Parathyroid adenoma (tissue), 2 donors: ENCODE results near the gene KYAT1.

Experiments used
- H2AFZ ChIP-seq: fragments of 300-600 bp; sonication (generic); one replicate; pipeline ENCODE4 v1.7.0; 2017; ENCODE audit warnings: antibody characterized with exemption, mild to moderate bottlenecking
- H3K27ac ChIP-seq: fragments of 300-600 bp; sonication (generic); one replicate; pipeline ENCODE4 v1.7.0; 2017
- H3K27me3 ChIP-seq: fragments of 300-600 bp; sonication (generic); one replicate; pipeline ENCODE4 v1.7.0; 2017; ENCODE audit warnings: low read length; ENCODE audit not compliant: control insufficient read depth, insufficient read depth
- H3K36me3 ChIP-seq: fragments of 300-600 bp; sonication (generic); one replicate; pipeline ENCODE4 v1.7.0; 2017; ENCODE audit warnings: low read length; ENCODE audit not compliant: control insufficient read depth, insufficient read depth
- H3K4me1 ChIP-seq: fragments of 300-600 bp; sonication (generic); one replicate; pipeline ENCODE4 v1.7.0; 2017; ENCODE audit warnings: control low read depth
- H3K4me2 ChIP-seq: fragments of 300-600 bp; sonication (generic); one replicate; pipeline ENCODE4 v1.7.0; 2017; ENCODE audit warnings: low read length
- H3K4me3 ChIP-seq: fragments of 300-600 bp; sonication (generic); one replicate; pipeline ENCODE4 v1.7.0; 2017; ENCODE audit warnings: low read depth, low read length
- H3K79me2 ChIP-seq: fragments of 300-600 bp; sonication (generic); one replicate; pipeline ENCODE4 v1.7.0; 2017; ENCODE audit warnings: control low read depth
- H3K9ac ChIP-seq: fragments of 300-600 bp; sonication (generic); one replicate; pipeline ENCODE4 v1.7.0; 2017; ENCODE audit warnings: mild to moderate bottlenecking
- H3K9me3 ChIP-seq: fragments of 300-600 bp; sonication (generic); one replicate; pipeline ENCODE4 v1.7.0; 2017; ENCODE audit warnings: low read length; ENCODE audit not compliant: control insufficient read depth
- TF ChIP-seq, protein P1 (sequence below): fragments of 300-600 bp; sonication (generic); IDR thresholded peaks from one replicate; pipeline ENCODE4 v1.7.0; 2017; ENCODE audit warnings: antibody characterized with exemption, mild to moderate bottlenecking
- donor health status: primary hyperparathyroidism.

The KYAT1 gene

DNA sequence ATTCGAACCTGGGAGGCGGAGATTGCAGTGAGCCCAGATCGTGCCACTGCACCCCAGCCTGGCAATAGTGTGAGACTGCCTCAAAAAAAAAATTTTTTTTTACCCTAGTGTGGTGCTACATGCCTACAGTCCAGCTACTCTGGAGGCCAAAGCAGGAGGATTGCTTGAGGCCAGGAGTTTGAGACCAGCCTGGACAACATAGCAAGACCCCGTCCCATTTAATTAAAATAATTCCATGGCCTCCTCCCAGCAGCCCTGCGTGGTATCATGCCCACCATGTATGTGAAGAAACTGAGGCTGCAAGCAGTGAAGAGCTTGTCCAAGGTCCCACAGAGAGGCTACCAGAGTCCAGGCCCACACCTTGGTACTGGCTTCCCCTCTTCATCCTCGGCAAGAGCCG, 19.6 kb upstream of the KYAT1 start:
- Histone ChIP-seq H3K4me1 (no peaks in the 10 kb centered on the region), H2AFZ (no peak overlapping the region), H3K79me2 (peaks cover 2% of the 10 kb centered on the region), H3K9me3 (no peaks in the 10 kb centered on the region), H3K4me3 (no peak overlapping the region), H3K9ac (no peak overlapping the region), H3K4me2 (no peak overlapping the region), H3K36me3 (no peaks in the 10 kb centered on the region), H3K27me3 (no peaks in the 10 kb centered on the region), H3K27ac (no peak overlapping the region)
- TF ChIP-seq, protein P1, sequence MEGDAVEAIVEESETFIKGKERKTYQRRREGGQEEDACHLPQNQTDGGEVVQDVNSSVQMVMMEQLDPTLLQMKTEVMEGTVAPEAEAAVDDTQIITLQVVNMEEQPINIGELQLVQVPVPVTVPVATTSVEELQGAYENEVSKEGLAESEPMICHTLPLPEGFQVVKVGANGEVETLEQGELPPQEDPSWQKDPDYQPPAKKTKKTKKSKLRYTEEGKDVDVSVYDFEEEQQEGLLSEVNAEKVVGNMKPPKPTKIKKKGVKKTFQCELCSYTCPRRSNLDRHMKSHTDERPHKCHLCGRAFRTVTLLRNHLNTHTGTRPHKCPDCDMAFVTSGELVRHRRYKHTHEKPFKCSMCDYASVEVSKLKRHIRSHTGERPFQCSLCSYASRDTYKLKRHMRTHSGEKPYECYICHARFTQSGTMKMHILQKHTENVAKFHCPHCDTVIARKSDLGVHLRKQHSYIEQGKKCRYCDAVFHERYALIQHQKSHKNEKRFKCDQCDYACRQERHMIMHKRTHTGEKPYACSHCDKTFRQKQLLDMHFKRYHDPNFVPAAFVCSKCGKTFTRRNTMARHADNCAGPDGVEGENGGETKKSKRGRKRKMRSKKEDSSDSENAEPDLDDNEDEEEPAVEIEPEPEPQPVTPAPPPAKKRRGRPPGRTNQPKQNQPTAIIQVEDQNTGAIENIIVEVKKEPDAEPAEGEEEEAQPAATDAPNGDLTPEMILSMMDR: no peak

DNA sequence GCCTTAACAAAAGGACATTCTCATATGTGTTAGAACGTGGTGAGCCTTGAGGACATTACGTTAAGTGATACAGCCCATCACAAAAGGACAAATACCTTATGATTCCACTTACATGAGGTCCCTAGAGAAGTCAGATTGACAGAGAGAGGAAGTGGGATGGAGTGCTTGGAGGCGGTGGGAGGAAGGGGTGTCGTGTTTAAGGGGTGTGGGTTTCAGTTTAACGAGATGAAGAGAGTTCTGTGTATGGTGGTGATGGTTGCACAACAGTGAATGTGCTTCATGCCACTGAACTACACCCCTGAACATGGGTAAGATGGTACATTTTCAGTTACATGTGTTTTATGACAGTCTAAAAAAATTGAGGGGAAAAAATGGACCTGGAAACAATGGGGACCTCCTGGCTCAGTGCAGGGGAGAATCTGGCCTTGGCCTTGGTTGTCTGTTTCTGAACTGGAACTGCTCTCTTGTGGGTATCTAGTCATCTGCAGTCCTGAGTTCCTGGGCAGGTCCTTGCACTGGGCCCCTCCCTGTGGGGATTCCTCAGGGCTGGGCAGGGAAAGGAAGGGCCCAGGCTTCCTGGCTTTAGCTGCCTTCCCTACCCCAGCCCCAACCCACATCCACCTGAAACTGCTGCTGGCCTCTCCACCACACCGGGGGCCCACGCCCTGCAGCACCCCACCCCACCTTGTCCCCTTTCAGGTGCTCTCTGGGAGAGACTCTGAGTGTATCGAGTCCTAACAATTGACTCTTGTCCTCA, 18.0 kb upstream of the KYAT1 start:
- H3K9ac ChIP-seq: no peak overlapping the region

DNA sequence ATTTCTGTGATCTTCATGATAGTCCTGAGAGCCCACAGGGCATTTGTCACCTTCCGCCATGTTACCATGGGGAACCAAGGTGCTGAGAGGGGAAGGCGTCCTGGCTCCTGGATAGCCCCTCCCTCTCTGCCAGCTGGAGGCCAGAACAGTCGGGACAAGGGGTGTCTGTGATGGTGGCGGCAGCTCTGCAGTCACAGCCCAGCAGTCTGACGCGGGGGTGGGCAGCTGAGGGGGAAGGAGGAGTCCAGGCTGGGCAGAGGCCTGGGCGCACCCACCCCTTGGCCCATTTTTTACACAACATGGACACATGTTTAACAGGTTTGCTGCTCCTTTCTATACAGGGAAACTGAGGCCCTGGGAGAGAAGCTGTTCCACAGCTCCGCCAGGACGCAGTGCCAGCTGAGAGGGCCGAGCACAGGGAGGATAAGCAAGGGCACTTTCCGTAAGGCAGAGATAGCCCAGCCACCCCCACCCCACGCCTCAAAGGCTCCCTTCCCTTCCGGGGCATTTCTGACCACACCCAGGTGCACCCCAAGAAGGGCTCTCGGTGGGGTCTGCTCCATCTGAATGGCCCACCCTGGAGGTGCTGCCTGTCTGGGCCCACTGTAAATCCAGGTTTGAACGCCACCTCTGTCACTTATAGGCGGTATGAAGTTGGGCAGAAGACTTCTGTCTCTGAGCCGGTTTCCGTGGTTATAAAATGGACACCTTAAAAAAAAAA, 17.3 kb upstream of the KYAT1 start:
- H2AFZ ChIP-seq: no peak overlapping the region
- H3K27ac ChIP-seq: no peak overlapping the region
- no peaks in the 10 kb centered on the region for H3K27me3 ChIP-seq
- H3K9me3 ChIP-seq: no peaks in the 10 kb centered on the region
- H3K4me3 ChIP-seq: no peak overlapping the region
- peaks cover 2% of the 10 kb centered on the region for H3K79me2 ChIP-seq
- no peaks in the 10 kb centered on the region for H3K36me3 ChIP-seq
- TF ChIP-seq, protein P1: no peak
- no peaks in the 10 kb centered on the region for H3K4me1 ChIP-seq
- no peak overlapping the region for H3K9ac ChIP-seq
- no peak overlapping the region for H3K4me2 ChIP-seq

More for the DNA sequence above, 18.0 kb upstream of the KYAT1 start:
- Histone ChIP-seq H3K36me3 (no peaks in the 10 kb centered on the region), H3K27ac (no peak overlapping the region), H3K4me1 (no peaks in the 10 kb centered on the region), H3K9me3 (no peaks in the 10 kb centered on the region), H2AFZ (no peak overlapping the region), H3K79me2 (peaks cover 2% of the 10 kb centered on the region), H3K27me3 (no peaks in the 10 kb centered on the region), H3K4me2 (no peak overlapping the region), H3K4me3 (no peak overlapping the region)
- TF ChIP-seq, protein P1: no peak

DNA sequence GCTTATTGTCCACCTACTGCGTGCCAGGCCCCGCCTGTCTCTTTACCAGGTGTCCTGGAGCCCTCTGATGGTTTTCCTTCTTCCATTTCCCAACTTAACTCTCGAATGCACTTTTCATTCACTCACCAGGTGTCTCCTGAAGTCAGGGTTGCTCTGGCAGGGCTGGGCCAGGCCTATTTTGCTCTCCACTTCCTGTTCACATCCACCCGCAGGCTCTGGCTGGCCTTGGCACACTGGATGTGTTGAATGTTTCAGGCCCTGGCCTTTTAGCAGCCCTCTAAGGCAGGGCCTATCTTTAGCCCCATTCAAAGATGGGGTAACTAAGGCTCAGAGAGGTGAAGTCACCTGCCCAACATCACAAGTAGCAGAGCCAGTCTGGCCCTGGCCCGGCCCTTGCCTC, 16.6 kb upstream of the KYAT1 start:
- Histone ChIP-seq H3K79me2 (peaks cover 2% of the 10 kb centered on the region), H3K4me2 (no peak overlapping the region), H3K9me3 (no peaks in the 10 kb centered on the region), H2AFZ (no peak overlapping the region), H3K27me3 (no peaks in the 10 kb centered on the region), H3K36me3 (no peaks in the 10 kb centered on the region), H3K4me3 (no peak overlapping the region), H3K27ac (no peak overlapping the region), H3K4me1 (no peaks in the 10 kb centered on the region), H3K9ac (no peak overlapping the region)
- TF ChIP-seq, protein P1: no peak
